SK-N-SH treated with all-trans-retinoic acid at 6 μM for 48 hours (cell line): ENCODE data around the gene CHRNB2.

ENCODE experiments used
- ATAC-seq: fragments of 200-7000 bp; cut with Tn5 transposase; 3 replicates; pipeline ENCODE4 v1.9.1; 2020; ENCODE audit warnings: mild to moderate bottlenecking, moderate library complexity
- ARNTL ChIP-seq: fragments of 450-650 bp; formaldehyde crosslinking; IDR thresholded peaks from 2 replicates; pipeline ENCODE4 v1.5.0; 2020; ENCODE audit warnings: low read depth, mild to moderate bottlenecking, moderate library complexity, borderline replicate concordance
- BACH2 ChIP-seq: fragments of 250-450 bp; sonication (Bioruptor Pico); IDR thresholded peaks from 2 replicates; pipeline ENCODE4 v1.9.0; 2021; ENCODE audit warnings: mild to moderate bottlenecking, borderline replicate concordance
- CREB5 ChIP-seq: fragments of 250-450 bp; sonication (Bioruptor Pico); IDR thresholded peaks from 2 replicates; pipeline ENCODE4 v1.5.1; 2020; ENCODE audit warnings: low read depth, mild to moderate bottlenecking, moderate library complexity
- CSDC2 ChIP-seq: fragments of 250-450 bp; sonication (Bioruptor Pico); IDR thresholded peaks from 2 replicates; pipeline ENCODE4 v1.5.0; 2020; ENCODE audit warnings: mild to moderate bottlenecking, moderate library complexity
- CSRNP3 ChIP-seq: fragments of 250-450 bp; sonication (Bioruptor Pico); IDR thresholded peaks from 2 replicates; pipeline ENCODE4 v1.5.1; 2021; ENCODE audit warnings: mild to moderate bottlenecking, moderate library complexity
- ESRRG ChIP-seq: fragments of 250-450 bp; sonication (Bioruptor Pico); IDR thresholded peaks from 2 replicates; pipeline ENCODE4 v1.6.1; 2021; ENCODE audit warnings: mild to moderate bottlenecking
- GLIS3 ChIP-seq: fragments of 250-450 bp; sonication (Bioruptor Pico); IDR thresholded peaks from 2 replicates; pipeline ENCODE4 v1.5.0; 2020; ENCODE audit warnings: mild to moderate bottlenecking, moderate library complexity
- ISL1 ChIP-seq: fragments of 250-450 bp; sonication (Bioruptor Pico); IDR thresholded peaks from 2 replicates; pipeline ENCODE4 v2.1.2; 2022; ENCODE audit warnings: mild to moderate bottlenecking, moderate library complexity
- OSR1 ChIP-seq: fragments of 250-450 bp; sonication (Bioruptor Pico); IDR thresholded peaks from 2 replicates; pipeline ENCODE4 v1.8.0; 2022; ENCODE audit warnings: moderate library complexity, mild to moderate bottlenecking, inconsistent platforms
- PATZ1 ChIP-seq: fragments of 250-450 bp; sonication (Bioruptor Pico); IDR thresholded peaks from 2 replicates; pipeline ENCODE4 v1.8.0; 2020; ENCODE audit warnings: mild to moderate bottlenecking, moderate library complexity, borderline replicate concordance
- POU6F1 ChIP-seq: fragments of 250-450 bp; sonication (Bioruptor Pico); IDR thresholded peaks from 2 replicates; pipeline ENCODE4 v1.8.0; 2021; ENCODE audit warnings: low read depth, mild to moderate bottlenecking, moderate library complexity, borderline replicate concordance
- PPARA ChIP-seq: fragments of 250-450 bp; sonication (Bioruptor Pico); IDR thresholded peaks from 2 replicates; pipeline ENCODE4 v1.5.0; 2020; ENCODE audit warnings: mild to moderate bottlenecking, borderline replicate concordance
- RARB ChIP-seq: fragments of 250-450 bp; sonication (Bioruptor Pico); IDR thresholded peaks from 2 replicates; pipeline ENCODE4 v1.8.0; 2021; ENCODE audit warnings: mild to moderate bottlenecking, moderate library complexity
- SNAI2 ChIP-seq: fragments of 250-450 bp; sonication (Bioruptor Pico); IDR thresholded peaks from 2 replicates; pipeline ENCODE4 v1.5.0; 2020; ENCODE audit warnings: mild to moderate bottlenecking, moderate library complexity
- TCF4 ChIP-seq: fragments of 250-450 bp; sonication (Bioruptor Pico); IDR thresholded peaks from 2 replicates; pipeline ENCODE4 v1.8.0; 2021; ENCODE audit warnings: mild to moderate bottlenecking, moderate library complexity, borderline replicate concordance
- TOX ChIP-seq: fragments of 250-450 bp; sonication (Bioruptor Pico); IDR thresholded peaks from 2 replicates; pipeline ENCODE4 v1.8.0; 2021; ENCODE audit warnings: mild to moderate bottlenecking, moderate library complexity, borderline replicate concordance
- ZC3H10 ChIP-seq: fragments of 250-450 bp; sonication (Bioruptor Pico); IDR thresholded peaks from 2 replicates; pipeline ENCODE4 v1.5.1; 2021; ENCODE audit warnings: mild to moderate bottlenecking, moderate library complexity
- ZFP3 ChIP-seq: fragments of 250-450 bp; sonication (Bioruptor Pico); IDR thresholded peaks from 2 replicates; pipeline ENCODE4 v1.5.0; 2020; ENCODE audit warnings: mild to moderate bottlenecking, moderate library complexity
- ZFP30 ChIP-seq: fragments of 450-650 bp; formaldehyde crosslinking; IDR thresholded peaks from 2 replicates; pipeline ENCODE4 v1.5.0; 2022; ENCODE audit warnings: mild to moderate bottlenecking, moderate library complexity
- ZNF565 ChIP-seq: fragments of 450-650 bp; formaldehyde crosslinking; conservative IDR thresholded peaks from 2 replicates; pipeline ENCODE4 v1.5.0; 2020; ENCODE audit warnings: low read depth, mild to moderate bottlenecking, moderate library complexity
- ZNF70 ChIP-seq: fragments of 450-650 bp; formaldehyde crosslinking; IDR thresholded peaks from 2 replicates; pipeline ENCODE4 v1.5.0; 2020; ENCODE audit warnings: mild to moderate bottlenecking, moderate library complexity
- ZNF8 ChIP-seq: fragments of 450-650 bp; formaldehyde crosslinking; IDR thresholded peaks from 2 replicates; pipeline ENCODE4 v1.5.0; 2020; ENCODE audit warnings: mild to moderate bottlenecking, moderate library complexity

The CHRNB2 gene

GRCh38 chr1:154567386-154568156, at the start of gene CHRNB2:
Gene CHRNB2, plus strand, starts transcription at chr1:154567778. Its CDS starts 267 bp downstream, at chr1:154568045.
- ATAC-seq: peak; percentile 98

GRCh38 chr1:154519591-154519991, 48.0 kb upstream of the CHRNB2 start:
- ATAC-seq: no peak
- no peak for TF ChIP-seq TCF4
- no peak for TF ChIP-seq BACH2 (CRISPR knock-in tag)
- no peak for TF ChIP-seq CSRNP3 (CRISPR knock-in tag)
- TF ChIP-seq ISL1: no peak
- TF ChIP-seq ESRRG (CRISPR knock-in tag): no peak
- no peak for TF ChIP-seq ZFP30 (CRISPR knock-in tag)
- no peak for TF ChIP-seq SNAI2 (CRISPR knock-in tag)

More at GRCh38 chr1:154567386-154568156, at the start of gene CHRNB2:
- peak; percentile 77; the same call in 1 of the 2 replicates for TF ChIP-seq CSDC2
- peak; percentile 73 for TF ChIP-seq ZFP3 (CRISPR knock-in tag)
- TF ChIP-seq CREB5 (CRISPR knock-in tag): no peak
- no peak for TF ChIP-seq TCF4
- TF ChIP-seq ZC3H10 (CRISPR knock-in tag): peak; percentile 78; the same call in 1 of the 2 replicates
- TF ChIP-seq OSR1 (CRISPR knock-in tag): peak; percentile 56; the same call in 1 of the 2 replicates

- TF ChIP-seq SNAI2 (CRISPR knock-in tag) (no peak), TCF4 (no peak), OSR1 (CRISPR knock-in tag) (no peak), PPARA (CRISPR knock-in tag) (no peak), POU6F1 (no peak), TOX (CRISPR knock-in tag) (no peak), GLIS3 (CRISPR knock-in tag) (no peak), ZNF8 (no peak), ZFP30 (CRISPR knock-in tag) (no peak), CSDC2 (no peak), ISL1 (no peak), CSRNP3 (CRISPR knock-in tag) (no peak), CREB5 (CRISPR knock-in tag) (no peak), ARNTL (CRISPR knock-in tag) (no peak), RARB (CRISPR knock-in tag) (no peak)
- TF ChIP-seq, all 23 proteins: peak for 0
- ATAC-seq: no peak
Observed at GRCh38 chr1:154520333-154520732, 47.2 kb upstream of the CHRNB2 start.

- ATAC-seq: no peak
- no peak for TF ChIP-seq PATZ1
- TF ChIP-seq ARNTL (CRISPR knock-in tag): no peak
- no peak for TF ChIP-seq CREB5 (CRISPR knock-in tag)
- no peak for TF ChIP-seq ISL1
- TF ChIP-seq TOX (CRISPR knock-in tag): no peak
- TF ChIP-seq ZFP3 (CRISPR knock-in tag): no peak
- no peak for TF ChIP-seq OSR1 (CRISPR knock-in tag)
- TF ChIP-seq BACH2 (CRISPR knock-in tag): no peak
- no peak for TF ChIP-seq ZNF8
- no peak for TF ChIP-seq ZNF70
- no peak for TF ChIP-seq ZFP30 (CRISPR knock-in tag)
- no peak for TF ChIP-seq CSRNP3 (CRISPR knock-in tag)
- no peak for TF ChIP-seq SNAI2 (CRISPR knock-in tag)
- no peak for TF ChIP-seq RARB (CRISPR knock-in tag)
- no peak for TF ChIP-seq CSDC2
- TF ChIP-seq ZNF565 (CRISPR knock-in tag): no peak
Observed at GRCh38 chr1:154521695-154522094, 45.9 kb upstream of the CHRNB2 start.
